SJCRH30 (cell line): ENCODE results near the gene BLACAT1. TPM values are rescaled to one million over a fixed set of nuclear protein-coding genes. Genes with fewer than 3 reads are reported as not detected.
A peak's percentile ranks its signal among the peaks of the same experiment; 100 is the strongest.
"Not testable (repeated sequence)": the region's sequence is repeated elsewhere in the genome, so short reads cannot be mapped to it uniquely, and the experiment has no call there.

ENCODE experiments used
- DNase-seq, 2 experiments: peaks; one replicate each; pipeline ENCODE4 v3.0.0-alpha.2; 2015 to 2020
- H3K27ac ChIP-seq: fragments of 250-450 bp; sonication (Bioruptor Pico); 2 replicates; pipeline ENCODE4 v1.5.1; 2020; ENCODE audit warnings: mild to moderate bottlenecking, moderate library complexity
- H3K27me3 ChIP-seq: fragments of 250-450 bp; sonication (Bioruptor Pico); 2 replicates; pipeline ENCODE4 v1.5.1; 2020; ENCODE audit warnings: mild to moderate bottlenecking, moderate library complexity
- H3K36me3 ChIP-seq: fragments of 250-450 bp; sonication (Bioruptor Pico); 2 replicates; pipeline ENCODE4 v1.5.1; 2020; ENCODE audit warnings: mild to moderate bottlenecking, moderate library complexity
- H3K4me1 ChIP-seq: fragments of 250-450 bp; sonication (Bioruptor Pico); 2 replicates; pipeline ENCODE4 v1.5.1; 2020; ENCODE audit warnings: mild to moderate bottlenecking, moderate library complexity
- H3K4me3 ChIP-seq: fragments of 250-450 bp; sonication (Bioruptor Pico); 2 replicates; pipeline ENCODE4 v1.5.1; 2020; ENCODE audit warnings: mild to moderate bottlenecking, moderate library complexity
- H3K9me3 ChIP-seq: fragments of 250-450 bp; sonication (Bioruptor Pico); replicated peaks from 2 replicates; pipeline ENCODE4 v1.5.1; 2020; ENCODE audit warnings: mild to moderate bottlenecking, moderate library complexity
- total RNA-seq: library from RNA; depleted of rRNA; stranded (reverse); fragments of >200 nt; shearing (Covaris generic); gene quantifications from 2 replicates; pipeline ENCODE4 v1.2.3, GENCODE V29; 2014

BLACAT1 gene
- total RNA-seq, 1 experiment from 2014 or later: 1.4 TPM

GRCh38 chr1:205492774-205493173 lies 36.9 kb upstream of the BLACAT1 start:
- peaks cover 18% of the 10 kb centered on the region for H3K4me1 ChIP-seq
- no peaks in the 10 kb centered on the region for H3K9me3 ChIP-seq
- no peaks in the 10 kb centered on the region for H3K36me3 ChIP-seq
- H3K27me3 ChIP-seq: 0 out of 2 replicates have a peak, but pooled peaks cover 11% of the 10 kb centered on the region
- no peak for DNase-seq
- no peak overlapping the region for H3K27ac ChIP-seq
- H3K4me3 ChIP-seq: no peak overlapping the region

GRCh38 chr1:205492201-205492667 lies 36.4 kb upstream of the BLACAT1 start:
- H3K27ac ChIP-seq: no peak overlapping the region
- H3K4me3 ChIP-seq: no peak overlapping the region
- peaks cover 18% of the 10 kb centered on the region for H3K4me1 ChIP-seq
- 0 out of 2 replicates have a peak, but pooled peaks cover 11% of the 10 kb centered on the region for H3K27me3 ChIP-seq
- no peaks in the 10 kb centered on the region for H3K9me3 ChIP-seq
- H3K36me3 ChIP-seq: no peaks in the 10 kb centered on the region
- DNase-seq: peak in 1 of 2 experiments; percentile 50

DNA sequence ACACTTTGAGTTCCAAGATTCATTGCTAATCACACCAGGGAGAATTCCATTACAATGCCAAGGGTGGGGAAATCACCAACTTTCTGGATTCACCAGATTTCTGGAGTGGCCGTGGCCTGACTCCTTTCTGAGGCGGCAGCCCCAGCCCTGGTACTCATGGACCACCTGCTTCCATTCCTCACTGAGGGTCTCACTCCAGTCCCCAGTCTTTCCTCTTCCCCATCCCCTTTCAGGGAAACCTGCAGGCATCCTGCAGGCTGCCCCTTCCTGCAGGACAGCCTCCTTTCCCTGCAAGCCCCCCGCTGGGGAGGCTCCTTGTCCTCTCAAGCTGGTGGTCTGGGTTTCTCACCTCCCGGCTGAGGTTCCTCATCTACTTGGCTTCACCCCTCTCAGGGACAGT lies 35.9 kb upstream of the BLACAT1 start:
- Histone ChIP-seq H3K27ac (no peak overlapping the region), H3K9me3 (no peaks in the 10 kb centered on the region), H3K4me3 (no peak overlapping the region), H3K27me3 (0 out of 2 replicates have a peak, but pooled peaks cover 11% of the 10 kb centered on the region), H3K4me1 (peaks cover 18% of the 10 kb centered on the region), H3K36me3 (no peaks in the 10 kb centered on the region)
- DNase-seq: no peak

GRCh38 chr1:205488074-205488723 lies 32.4 kb upstream of the BLACAT1 start:
- peak; percentile 67 to 87 for DNase-seq
- no peaks in the 10 kb centered on the region for H3K9me3 ChIP-seq
- H3K4me1 ChIP-seq: peaks cover 14% of the 10 kb centered on the region
- no peak overlapping the region for H3K4me3 ChIP-seq
- no peaks in the 10 kb centered on the region for H3K36me3 ChIP-seq
- H3K27me3 ChIP-seq: peaks cover 6% of the 10 kb centered on the region; the same call in 1 of the 2 replicates
- no peak overlapping the region for H3K27ac ChIP-seq

- Histone ChIP-seq H3K4me3 (no peak overlapping the region), H3K36me3 (no peaks in the 10 kb centered on the region), H3K27me3 (peaks cover 6% of the 10 kb centered on the region; the same call in 1 of the 2 replicates), H3K4me1 (peaks cover 8% of the 10 kb centered on the region), H3K9me3 (no peaks in the 10 kb centered on the region), H3K27ac (no peak overlapping the region)
- DNase-seq: no peak
These were observed 30.4 kb upstream of the BLACAT1 start for GRCh38 chr1:205486258-205486657.

DNA sequence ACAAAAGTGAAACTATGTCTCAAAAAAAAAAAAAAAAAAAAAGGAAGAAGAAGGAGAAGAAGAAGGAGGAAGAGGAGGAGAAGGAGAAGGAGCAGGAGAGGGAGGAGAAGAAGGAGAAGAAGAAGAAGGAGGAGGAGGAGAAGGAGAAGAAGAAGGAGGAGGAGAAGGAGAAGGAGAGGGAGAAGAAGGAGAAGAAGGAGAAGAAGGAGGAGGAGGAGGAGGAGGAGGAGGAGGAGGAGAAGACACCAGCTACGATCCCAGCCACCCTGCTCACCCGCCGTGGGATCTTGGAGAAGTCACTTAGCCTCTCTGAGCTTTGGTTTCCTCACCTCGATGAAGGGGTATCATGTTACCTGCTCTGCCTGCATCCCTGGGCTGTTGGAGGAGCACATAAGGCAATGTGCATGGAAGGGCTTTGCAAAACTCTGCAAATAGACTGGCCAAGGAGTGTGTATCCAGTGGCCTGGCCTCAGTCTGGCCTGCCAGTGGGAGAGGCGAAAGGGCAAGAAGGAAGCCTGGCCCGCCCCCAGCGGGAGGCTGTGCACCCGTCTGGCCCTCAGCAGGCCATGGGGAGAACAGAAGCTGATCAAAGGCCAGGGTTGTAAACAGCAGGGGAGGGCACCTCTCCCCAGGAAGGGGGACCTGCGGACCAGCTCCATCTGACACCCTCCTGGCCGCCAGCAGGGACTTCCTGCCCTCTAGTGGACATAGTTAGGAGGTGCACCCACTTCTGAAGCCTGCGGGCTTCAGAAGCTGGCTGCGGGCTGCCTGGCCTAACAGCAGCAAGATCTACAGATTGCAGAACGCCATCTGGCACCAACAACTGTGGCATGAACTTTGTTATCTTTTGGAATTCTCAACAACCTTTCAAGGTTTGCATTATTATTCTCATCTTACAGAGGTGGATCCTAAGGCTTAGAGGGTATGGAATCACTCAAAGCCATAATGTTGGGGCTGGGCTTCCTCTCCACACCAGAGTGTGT lies 29.4 kb upstream of the BLACAT1 start:
- no peak overlapping the region for H3K4me3 ChIP-seq
- no peaks in the 10 kb centered on the region for H3K9me3 ChIP-seq
- DNase-seq: peak; percentile 77 to 91
- peaks cover 6% of the 10 kb centered on the region; the same call in 1 of the 2 replicates for H3K27me3 ChIP-seq
- no peaks in the 10 kb centered on the region for H3K36me3 ChIP-seq
- peaks cover 9% of the 10 kb centered on the region for H3K4me1 ChIP-seq
- H3K27ac ChIP-seq: no peak overlapping the region

DNA sequence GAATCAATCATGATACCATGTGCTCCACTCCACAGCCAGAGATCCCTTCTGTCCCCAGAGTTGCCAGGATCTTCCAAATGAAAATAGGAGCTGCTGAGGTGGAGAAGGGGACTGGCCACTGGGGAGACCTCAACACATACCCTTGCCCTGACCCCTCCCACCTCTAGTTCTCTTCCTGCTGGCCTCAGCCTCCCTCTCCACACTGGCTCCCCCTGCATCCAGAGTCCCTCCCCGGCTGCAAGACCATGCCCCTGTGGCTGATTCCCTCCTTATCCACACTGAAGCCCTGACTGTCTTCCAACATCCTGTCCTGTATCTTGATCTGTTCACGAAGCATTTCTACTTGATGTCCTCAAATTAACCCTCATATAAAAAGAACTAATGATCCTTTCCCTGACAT lies 27.5 kb upstream of the BLACAT1 start:
- H3K4me1 ChIP-seq: peaks cover 9% of the 10 kb centered on the region

GRCh38 chr1:205482587-205482986 lies 26.7 kb upstream of the BLACAT1 start:
- not testable (repeated sequence) for H3K9me3 ChIP-seq, H3K4me3 ChIP-seq, H3K27me3 ChIP-seq, H3K36me3 ChIP-seq, H3K27ac ChIP-seq, DNase-seq
- H3K4me1 ChIP-seq: peaks cover 13% of the 10 kb centered on the region

More for the DNA sequence above, 27.5 kb upstream of the BLACAT1 start:
- no peak for DNase-seq
- Histone ChIP-seq H3K27ac (no peak overlapping the region), H3K4me3 (no peak overlapping the region), H3K36me3 (no peaks in the 10 kb centered on the region), H3K9me3 (no peaks in the 10 kb centered on the region), H3K27me3 (no peaks in the 10 kb centered on the region; the same call in 1 of the 2 replicates)

DNA sequence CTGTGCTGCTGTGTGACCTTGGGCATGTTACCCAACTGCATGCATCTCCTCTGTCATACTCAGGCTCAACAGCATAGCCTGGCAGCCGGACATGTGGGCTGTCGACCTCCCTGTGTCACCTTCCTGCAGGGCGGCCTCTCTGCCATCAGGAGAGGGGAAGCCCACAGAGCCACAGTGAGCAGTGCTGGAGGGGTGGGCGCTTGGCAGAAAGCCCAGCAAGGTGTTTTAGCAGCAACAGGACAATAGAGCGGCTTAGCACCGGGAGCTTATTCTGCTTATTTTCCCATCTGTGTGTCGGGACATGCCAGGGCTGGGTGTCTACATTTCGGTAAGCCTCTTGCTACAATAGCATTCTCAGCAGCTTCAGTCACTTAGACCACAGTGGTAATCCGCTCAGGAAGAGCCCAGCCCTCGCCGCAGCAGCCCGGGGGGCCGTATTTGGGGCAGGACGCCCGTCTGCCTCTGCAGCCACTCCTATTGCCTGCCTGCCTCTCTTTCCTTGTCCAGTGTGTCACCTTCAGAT lies 25.8 kb upstream of the BLACAT1 start:
- Histone ChIP-seq H3K4me3 (no peak overlapping the region), H3K27me3 (no peaks in the 10 kb centered on the region; the same call in 1 of the 2 replicates), H3K36me3 (no peaks in the 10 kb centered on the region), H3K9me3 (no peaks in the 10 kb centered on the region; the same call in 1 of the 2 replicates), H3K4me1 (peaks cover 14% of the 10 kb centered on the region), H3K27ac (no peak overlapping the region)
- DNase-seq: peak; percentile 61 to 73

- Histone ChIP-seq H3K27ac (no peak overlapping the region), H3K4me1 (peaks cover 14% of the 10 kb centered on the region), H3K27me3 (no peaks in the 10 kb centered on the region; the same call in 1 of the 2 replicates), H3K9me3 (no peaks in the 10 kb centered on the region; the same call in 1 of the 2 replicates), H3K36me3 (no peaks in the 10 kb centered on the region), H3K4me3 (no peak overlapping the region)
- DNase-seq: no peak
These were observed 25.4 kb upstream of the BLACAT1 start for GRCh38 chr1:205481218-205481617.

DNA sequence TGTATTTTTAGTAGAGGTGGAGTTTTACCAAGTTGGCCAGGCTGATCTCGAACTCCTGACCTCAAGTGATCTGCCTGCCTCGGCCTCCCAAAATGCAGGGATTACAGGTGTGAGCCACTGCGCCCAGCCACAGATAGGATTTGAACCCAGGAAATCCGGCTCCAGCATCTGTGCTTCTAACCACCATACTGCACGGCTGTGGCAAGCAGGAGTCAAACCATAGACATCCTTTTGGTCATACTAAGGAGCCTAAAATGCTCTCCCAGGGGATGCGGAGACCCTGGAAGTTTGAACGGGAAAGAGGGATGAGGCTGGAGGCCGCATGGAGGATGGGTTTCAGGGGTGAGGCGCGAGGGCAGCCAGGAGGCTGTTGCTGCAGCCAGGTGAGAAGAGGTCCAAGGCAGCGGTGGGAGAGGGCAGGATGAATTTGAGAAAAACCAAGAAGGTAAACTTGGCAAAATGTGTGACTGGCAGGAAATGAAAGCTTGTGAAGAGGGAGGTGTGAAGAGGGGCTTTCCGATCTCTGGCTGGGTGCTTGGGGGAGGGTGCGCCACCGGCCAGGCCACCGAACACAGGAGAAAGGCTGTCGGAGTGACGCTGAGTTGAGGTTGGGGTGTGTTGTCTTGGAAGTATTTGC lies 24.6 kb upstream of the BLACAT1 start:
- H3K36me3 ChIP-seq: no peaks in the 10 kb centered on the region
- H3K9me3 ChIP-seq: peaks cover 7% of the 10 kb centered on the region; the same call in 1 of the 2 replicates
- H3K4me1 ChIP-seq: peaks cover 14% of the 10 kb centered on the region
- H3K27ac ChIP-seq: no peak overlapping the region
- no peak for DNase-seq
- H3K27me3 ChIP-seq: no peaks in the 10 kb centered on the region; the same call in 1 of the 2 replicates
- no peak overlapping the region for H3K4me3 ChIP-seq

GRCh38 chr1:205478985-205479384 lies 23.1 kb upstream of the BLACAT1 start:
- DNase-seq, H3K27ac ChIP-seq, H3K27me3 ChIP-seq, H3K9me3 ChIP-seq, H3K4me3 ChIP-seq, H3K36me3 ChIP-seq: not testable (repeated sequence)
- H3K4me1 ChIP-seq: peaks cover 14% of the 10 kb centered on the region

DNA sequence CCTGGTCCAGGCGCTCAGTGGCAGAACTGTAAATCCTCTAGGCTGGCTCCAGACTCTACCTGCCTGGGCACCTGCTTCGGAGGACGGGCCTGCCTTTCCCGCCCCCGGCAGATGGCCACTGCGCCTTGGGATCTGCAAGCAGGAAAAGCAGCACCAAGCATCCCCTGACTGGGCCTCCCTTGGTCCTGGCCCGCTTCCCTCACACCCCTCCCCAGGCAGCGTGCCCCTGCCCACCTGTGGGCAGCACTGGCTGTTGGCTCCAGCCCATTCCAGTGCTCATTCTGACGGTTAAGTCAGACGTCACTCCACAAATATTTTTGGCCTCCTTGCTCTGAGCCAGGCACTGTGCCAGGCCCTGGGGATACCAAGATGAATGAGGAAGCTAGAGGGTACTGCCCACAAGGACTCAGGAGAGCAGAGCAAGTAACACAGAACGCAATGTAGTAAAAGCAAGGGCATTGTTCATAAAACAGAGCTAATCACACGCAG lies 22.0 kb upstream of the BLACAT1 start:
- peak; percentile 39 to 40 for DNase-seq
- no peak overlapping the region for H3K27ac ChIP-seq
- H3K36me3 ChIP-seq: no peaks in the 10 kb centered on the region
- no peak overlapping the region for H3K4me3 ChIP-seq
- peaks cover 7% of the 10 kb centered on the region; the same call in 1 of the 2 replicates for H3K9me3 ChIP-seq
- H3K27me3 ChIP-seq: no peaks in the 10 kb centered on the region
- H3K4me1 ChIP-seq: peaks cover 14% of the 10 kb centered on the region

DNA sequence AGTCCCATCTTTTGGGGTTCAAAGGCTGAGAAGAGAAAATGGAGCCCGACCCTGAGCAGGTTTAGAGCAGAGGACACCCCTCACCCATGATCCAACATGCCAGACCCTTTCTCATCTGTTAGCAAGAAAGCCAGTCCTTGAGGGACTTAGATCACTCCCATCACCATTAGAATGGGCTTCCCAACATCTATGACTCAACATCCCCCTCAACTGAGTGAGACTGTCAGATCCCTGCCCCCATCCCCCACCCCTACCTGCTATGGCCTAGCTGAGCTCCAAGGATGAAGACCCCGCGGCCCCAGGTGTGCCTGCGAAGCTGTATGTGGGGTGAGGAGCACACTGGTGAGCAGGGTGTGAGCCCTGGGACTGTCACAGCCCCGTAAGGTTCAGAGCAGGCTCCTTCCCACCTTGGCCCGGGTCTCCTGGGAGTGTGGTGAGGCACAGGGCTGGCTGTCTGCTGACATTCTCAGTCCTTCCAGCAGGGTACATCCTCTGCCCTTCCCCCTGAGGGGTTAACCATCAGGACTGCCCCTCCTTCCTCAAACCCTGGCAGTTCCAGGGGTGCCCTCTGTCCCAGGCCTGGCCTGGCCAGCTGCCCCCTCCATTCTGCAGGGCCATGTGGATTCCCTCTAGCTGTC lies 21.4 kb upstream of the BLACAT1 start:
- H3K4me1 ChIP-seq: peaks cover 14% of the 10 kb centered on the region
- no peaks in the 10 kb centered on the region for H3K36me3 ChIP-seq
- no peak overlapping the region for H3K27ac ChIP-seq
- H3K27me3 ChIP-seq: no peaks in the 10 kb centered on the region
- H3K9me3 ChIP-seq: peaks cover 7% of the 10 kb centered on the region; the same call in 1 of the 2 replicates
- DNase-seq: no peak
- H3K4me3 ChIP-seq: no peak overlapping the region
